H1 (cell line): ENCODE measurements around the gene CACNA1E. TPM values are rescaled to one million over a fixed set of nuclear protein-coding genes. Genes with fewer than 3 reads are reported as not detected.
"Not testable (repeated sequence)": the region's sequence is repeated elsewhere in the genome, so short reads cannot be mapped to it uniquely, and the experiment has no call there.

Source experiments
- CTCF ChIA-PET: fragments of 300-600 bp; sonication (Branson Sonifier 250); formaldehyde crosslinking; loops from one replicate; lab custom pipeline; 2021; ENCODE audit not compliant: partially characterized antibody; lab: Charles Lee
- POLR2A ChIA-PET: fragments of 300-600 bp; sonication (Branson Sonifier 250); formaldehyde crosslinking; loops from one replicate; lab custom pipeline; 2021; ENCODE audit warnings: inconsistent platforms; ENCODE audit not compliant: partially characterized antibody; lab: Charles Lee
- DNase-seq, 2 experiments: peaks; one replicate each; pipeline versions ENCODE4 v3.0.0 to v3.0.0-alpha.2; 2010 to 2022; ENCODE audit warnings: low spot score in 2 of 2, low read depth in 1 of 2, mixed read lengths in 1 of 2
- FAIRE-seq: peaks from 2 replicates; lab custom pipeline; 2011; peaks lifted over from hg19 to GRCh38; lab: Jason Lieb, UNC
- H2AFZ ChIP-seq: 2 replicates; pipeline ENCODE4 v1.8.1; 2012; ENCODE audit warnings: low read length, inconsistent platforms
- H2AK5ac ChIP-seq: 2 replicates; pipeline ENCODE4 v1.6.1; 2013; ENCODE audit warnings: low read depth, low read length
- H2BK120ac ChIP-seq: replicated peaks from 2 replicates; pipeline ENCODE3; 2013; ENCODE audit warnings: low read depth, low read length, inconsistent platforms
- H2BK12ac ChIP-seq: 2 replicates; pipeline ENCODE4 v1.6.1; 2013; ENCODE audit warnings: low read depth, low read length
- H2BK15ac ChIP-seq: 2 replicates; pipeline ENCODE4 v1.6.1; 2013; ENCODE audit warnings: low read length
- H2BK20ac ChIP-seq: 2 replicates; pipeline ENCODE4 v1.6.1; 2013; ENCODE audit warnings: low read length
- H2BK5ac ChIP-seq: 2 replicates; pipeline ENCODE4 v1.6.1; 2013; ENCODE audit warnings: low read depth, low read length
- H3K14ac ChIP-seq: 2 replicates; pipeline ENCODE4 v1.6.1; 2013; ENCODE audit warnings: inconsistent platforms; ENCODE audit not compliant: insufficient read length
- H3K18ac ChIP-seq: 2 replicates; pipeline ENCODE4 v1.6.1; 2013; ENCODE audit warnings: low read length; ENCODE audit errors: extremely low read depth
- H3K23ac ChIP-seq: 2 replicates; pipeline ENCODE4 v1.6.1; 2013; ENCODE audit warnings: inconsistent platforms; ENCODE audit not compliant: insufficient read length
- H3K23me2 ChIP-seq: 2 replicates; pipeline ENCODE4 v1.6.1; 2013; ENCODE audit warnings: low read depth, low read length
- H3K27ac ChIP-seq: 2 replicates; pipeline ENCODE4 v1.6.1; 2011; ENCODE audit warnings: low read depth, low read length, inconsistent platforms
- H3K27me3 ChIP-seq, 4 experiments: replicated peaks in 1 of 4; 1 replicate in 1 of 4; 2 replicates in 3 of 4; pipeline versions ENCODE4 v1.6.1 to v1.8.1; 2011 to 2013; ENCODE audit warnings: low read length in 3 of 4, mild to moderate bottlenecking in 3 of 4, inconsistent platforms in 2 of 4, mixed read lengths in 2 of 4, moderate library complexity in 1 of 4; ENCODE audit not compliant: control insufficient read depth in 3 of 4, insufficient read depth in 3 of 4; ENCODE audit errors: extremely low read depth in 1 of 4
- H3K36me3 ChIP-seq, 4 experiments: 2 replicates each; pipeline versions ENCODE4 v1.6.1 to v1.8.1; 2011 to 2013; ENCODE audit warnings: mild to moderate bottlenecking in 4 of 4, low read length in 3 of 4, moderate library complexity in 2 of 4, control low read depth in 1 of 4, inconsistent platforms in 1 of 4; ENCODE audit not compliant: insufficient read depth in 4 of 4, control insufficient read depth in 2 of 4
- H3K4ac ChIP-seq: replicated peaks from 2 replicates; pipeline ENCODE3; 2013; ENCODE audit warnings: low read length, low read depth, mixed read lengths, inconsistent platforms; ENCODE audit not compliant: insufficient read length
- H3K4me1 ChIP-seq, 4 experiments: replicated peaks in 1 of 4; 1 replicate in 1 of 4; 2 replicates in 3 of 4; pipeline versions ENCODE4 v1.6.1 to v1.8.1; 2011 to 2013; ENCODE audit warnings: low read length in 3 of 4, inconsistent platforms in 2 of 4, mixed read lengths in 1 of 4; ENCODE audit not compliant: insufficient read depth in 4 of 4, control insufficient read depth in 3 of 4
- H3K4me2 ChIP-seq, 2 experiments: 2 replicates each; pipeline versions ENCODE4 v1.6.1 to v1.8.1; 2011 to 2013; ENCODE audit warnings: low read depth in 2 of 2, low read length in 2 of 2, control low read depth in 1 of 2, inconsistent platforms in 1 of 2, mild to moderate bottlenecking in 1 of 2; ENCODE audit not compliant: insufficient read depth in 1 of 2
- H3K4me3 ChIP-seq, 4 experiments: fragments of 200-600, 300-600 bp in 1 of 4; sonication (generic), shearing (Covaris generic), sonication (Bioruptor Twin) in 1 of 4; 2 replicates each; pipeline versions ENCODE4 v1.5.1 to v1.8.1; 2011 to 2016; ENCODE audit warnings: low read length in 4 of 4, low read depth in 3 of 4, control low read depth in 2 of 4, inconsistent platforms in 2 of 4, mild to moderate bottlenecking in 2 of 4, mixed read lengths in 1 of 4, moderate library complexity in 1 of 4; ENCODE audit not compliant: insufficient read depth in 2 of 4; ENCODE audit errors: extremely low read depth in 1 of 4
- H3K56ac ChIP-seq: replicated peaks from 2 replicates; pipeline ENCODE3; 2013; ENCODE audit warnings: low read depth, mild to moderate bottlenecking, mixed read lengths, low read length, inconsistent platforms; ENCODE audit not compliant: insufficient read length
- H3K79me1 ChIP-seq: 2 replicates; pipeline ENCODE4 v1.6.1; 2013; ENCODE audit warnings: low read depth, low read length, control low read depth
- H3K79me2 ChIP-seq, 2 experiments: 2 replicates each; pipeline versions ENCODE4 v1.6.1 to v1.8.1; 2012 to 2013; ENCODE audit warnings: low read length in 2 of 2, mild to moderate bottlenecking in 2 of 2, inconsistent platforms in 1 of 2; ENCODE audit not compliant: insufficient read depth in 2 of 2, control insufficient read depth in 1 of 2
- H3K9ac ChIP-seq, 4 experiments: replicated peaks in 1 of 4; 1 replicate in 1 of 4; 2 replicates in 3 of 4; pipeline versions ENCODE4 v1.6.1 to v1.8.1; 2011 to 2013; ENCODE audit warnings: low read depth in 3 of 4, low read length in 3 of 4, control low read depth in 2 of 4, mild to moderate bottlenecking in 2 of 4, moderate library complexity in 2 of 4, inconsistent platforms in 1 of 4; ENCODE audit errors: extremely low read depth in 1 of 4
- H3K9me3 ChIP-seq, 2 experiments: 2 replicates each; pipeline versions ENCODE4 v1.6.1 to v1.8.1; 2012 to 2013; ENCODE audit warnings: mild to moderate bottlenecking in 2 of 2, moderate library complexity in 2 of 2, control low read depth in 1 of 2, inconsistent platforms in 1 of 2, low read depth in 1 of 2, low read length in 1 of 2, mixed read lengths in 1 of 2; ENCODE audit not compliant: insufficient read depth in 2 of 2
- H4K20me1 ChIP-seq, 2 experiments: replicated peaks in 1 of 2; 2 replicates each; pipeline versions ENCODE3 to v1.8.1; 2011 to 2013; ENCODE audit warnings: inconsistent platforms in 2 of 2, low read length in 2 of 2, mild to moderate bottlenecking in 1 of 2; ENCODE audit not compliant: insufficient read depth in 2 of 2, control insufficient read depth in 1 of 2
- H4K5ac ChIP-seq: 2 replicates; pipeline ENCODE4 v1.6.1; 2013; ENCODE audit warnings: low read length, low read depth, mixed read lengths, inconsistent platforms; ENCODE audit not compliant: insufficient read length
- H4K8ac ChIP-seq: 2 replicates; pipeline ENCODE4 v1.8.0; 2013; ENCODE audit warnings: mild to moderate bottlenecking, moderate library complexity, low read length, inconsistent platforms; ENCODE audit not compliant: insufficient read depth; ENCODE audit errors: extremely low read depth
- H4K91ac ChIP-seq: replicated peaks from 2 replicates; pipeline ENCODE3; 2013; ENCODE audit warnings: low read length, mixed read lengths, inconsistent platforms; ENCODE audit not compliant: insufficient read length
- JUND ChIP-seq: IDR thresholded peaks from 2 replicates; pipeline ENCODE4 v1.6.1; 2011; ENCODE audit warnings: mild to moderate bottlenecking, improper control_type of control experiment, low read length
- WGBS, 2 experiments: shearing (Covaris generic) in 1 of 2; methylation state at CpG; one replicate each; pipeline versions ENCODE4 v1.1.6 to v1.1.7; 2013 to 2015; ENCODE audit warnings: low lambda C conversion rate in 2 of 2, mixed read lengths in 2 of 2, inconsistent platforms in 1 of 2, low coverage in 1 of 2, missing lambda C conversion rate in 1 of 2; ENCODE audit not compliant: insufficient replicate concordance in 2 of 2, insufficient coverage in 1 of 2, insufficient read length in 1 of 2; ENCODE audit errors: extremely low coverage in 1 of 2, missing lambda C conversion rate in 1 of 2; 5-methylcytosine and 5-hydroxymethylcytosine counted together
- polyA plus RNA-seq, 7 experiments: library from polyadenylated mRNA; depleted of rRNA in 3 of 7; stranded (reverse) in 5 of 7; unstranded in 2 of 7; fragments of >200 nt in 5 of 7; fragments of 200-250 nt in 2 of 7; gene quantifications; 1 replicate in 5 of 7; 2 replicates in 1 of 7; 4 replicates in 1 of 7; pipeline versions ENCODE4 v1.2.1 to v1.2.3, GENCODE V29; 2011 to 2013; ENCODE audit warnings: missing spikeins in 2 of 7, mixed read lengths in 2 of 7
- total RNA-seq: library from RNA; stranded (reverse); fragmentation: NEBNext Ultra II Directional; extraction: Animal tissue kit (Norgen Biotek cat#: 25700); gene quantifications from 2 replicates; pipeline ENCODE4 v1.2.1, GENCODE V29; 2021

Gene CACNA1E
- total and polyA plus RNA-seq, 2 of the 8 experiments (the other 6 are each of a cell fraction or from before 2014, with no cell fraction given), result 0.98 to 1.3 TPM

DNA sequence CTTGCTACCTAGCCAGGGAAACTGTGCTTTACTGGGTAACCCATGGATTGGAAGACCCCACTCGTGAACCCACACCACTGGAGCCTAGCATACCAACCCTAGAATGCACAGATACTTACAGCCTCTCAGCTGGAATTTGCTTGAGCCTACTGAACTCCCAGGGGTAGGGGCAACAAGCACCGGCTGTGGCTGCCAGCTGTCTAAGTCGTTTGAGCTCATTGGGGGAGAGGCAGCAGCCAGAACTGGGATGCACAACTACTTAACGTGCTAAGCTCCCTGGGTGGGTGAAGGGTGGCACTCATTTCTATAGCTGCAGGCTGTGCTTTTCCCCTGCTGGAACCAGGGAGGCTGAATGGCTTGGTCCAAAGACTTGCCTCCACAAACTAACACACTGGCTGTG, 365.8 kb downstream of the CACNA1E start (continued):
- no peak for TF ChIP-seq JUND
- TF ChIP-seq, all 59 proteins: peak for 0

DNA sequence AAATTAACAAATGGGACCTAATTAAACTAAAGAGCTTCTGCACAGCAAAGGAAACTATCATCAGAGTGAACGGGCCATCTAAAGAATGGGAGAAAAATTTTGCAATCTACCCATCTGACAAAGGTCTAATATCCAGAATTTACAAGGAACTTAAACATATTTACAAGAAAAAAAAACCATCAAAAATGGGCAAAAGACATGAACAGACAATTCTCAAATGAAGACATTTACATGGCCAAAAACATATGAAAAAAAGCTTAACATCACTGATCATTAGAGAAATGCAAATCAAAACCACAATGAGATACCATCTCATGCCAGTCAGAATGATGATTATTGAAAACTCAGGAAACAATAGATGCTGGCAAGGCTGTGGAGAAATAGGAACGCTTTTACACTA, 370.9 kb downstream of the CACNA1E start:
- H4K5ac ChIP-seq, H3K18ac ChIP-seq, POLR2A ChIA-PET, DNase-seq, H3K4me3 ChIP-seq, H3K79me2 ChIP-seq, H2BK120ac ChIP-seq, H3K9ac ChIP-seq, H2BK15ac ChIP-seq, H3K27me3 ChIP-seq, H3K36me3 ChIP-seq, H2AFZ ChIP-seq, H3K79me1 ChIP-seq, H3K23me2 ChIP-seq, H3K4me2 ChIP-seq, H4K91ac ChIP-seq, H4K20me1 ChIP-seq, H3K27ac ChIP-seq, H3K4me1 ChIP-seq, H3K23ac ChIP-seq, H3K9me3 ChIP-seq, H3K14ac ChIP-seq, H2BK5ac ChIP-seq, H2AK5ac ChIP-seq, H2BK12ac ChIP-seq, FAIRE-seq, H2BK20ac ChIP-seq, H3K4ac ChIP-seq, H3K56ac ChIP-seq, H4K8ac ChIP-seq: not testable (repeated sequence)
- CTCF ChIA-PET, result interaction anchor here (0.6 kb wide), 1 partner anchor 48 kb away, joined by 3 read pairs; no protein-coding TSS in a partner anchor
- WGBS, 2 experiments, result 86% methylated on average over 2 of the region's 2 CpGs; no CpG with 5 or more reads in 1 of the 2 experiments
